GM23338 (cell line): ENCODE data around the gene TPO. TPM values are rescaled to one million over a fixed set of nuclear protein-coding genes. Genes with fewer than 3 reads are reported as not detected.

Experiments used
- ATAC-seq: fragments of 200-7000 bp; cut with Tn5 transposase; 3 replicates; pipeline ENCODE4 v1.9.1; 2020
- DNase-seq: peaks from one replicate; pipeline ENCODE4 v3.0.0-alpha.2; 2015; ENCODE audit warnings: low spot score
- H2AFZ ChIP-seq: fragments of 200-600 bp; sonication (generic); 2 replicates; pipeline ENCODE4 v1.8.0; 2016; ENCODE audit warnings: antibody characterized with exemption, mild to moderate bottlenecking, moderate library complexity
- H3F3A ChIP-seq: fragments of 200-600 bp; sonication (generic); replicated peaks from 2 replicates; pipeline ENCODE4 v1.8.0; 2017; ENCODE audit warnings: antibody characterized with exemption, mixed run types, low read depth
- H3K27ac ChIP-seq: fragments of 200-600 bp; sonication (generic); 2 replicates; pipeline ENCODE4 v1.6.1; 2016; ENCODE audit warnings: low read depth
- H3K27me3 ChIP-seq: fragments of 200-600 bp; sonication (generic); 2 replicates; pipeline ENCODE4 v1.8.0; 2016; ENCODE audit warnings: mild to moderate bottlenecking, mixed run types, moderate library complexity; ENCODE audit not compliant: insufficient read depth
- H3K36me3 ChIP-seq: fragments of 200-600 bp; sonication (generic); 2 replicates; pipeline ENCODE4 v1.8.0; 2016; ENCODE audit warnings: mild to moderate bottlenecking; ENCODE audit not compliant: insufficient read depth
- H3K4me1 ChIP-seq: fragments of 200-600 bp; sonication (generic); 2 replicates; pipeline ENCODE4 v1.8.0; 2016; ENCODE audit warnings: mild to moderate bottlenecking, moderate library complexity; ENCODE audit not compliant: insufficient read depth
- H3K4me2 ChIP-seq: fragments of 200-600 bp; sonication (generic); 2 replicates; pipeline ENCODE4 v1.7.1; 2017; ENCODE audit warnings: mixed run types
- H3K4me3 ChIP-seq: fragments of 200-600 bp; sonication (generic); 2 replicates; pipeline ENCODE4 v1.6.1; 2016; ENCODE audit warnings: mixed run types
- H3K79me2 ChIP-seq: fragments of 200-600 bp; sonication (generic); replicated peaks from 2 replicates; pipeline ENCODE4 v1.8.0; 2017; ENCODE audit warnings: mild to moderate bottlenecking; ENCODE audit not compliant: insufficient read depth
- H3K9me2 ChIP-seq: fragments of 200-600 bp; sonication (generic); 2 replicates; pipeline ENCODE4 v1.8.0; 2017; ENCODE audit not compliant: insufficient read depth
- H4K20me1 ChIP-seq: fragments of 200-600 bp; sonication (generic); replicated peaks from 2 replicates; pipeline ENCODE4 v1.8.0; 2017; ENCODE audit warnings: mild to moderate bottlenecking; ENCODE audit not compliant: insufficient read depth
- H3K27ac Mint-ChIP-seq: 2 replicates; pipeline ENCODE4 v1.8.0; 2020; ENCODE audit warnings: inconsistent platforms, mild to moderate bottlenecking, moderate library complexity, mixed read lengths
- H3K27me3 Mint-ChIP-seq: 3 replicates; pipeline ENCODE4 v1.8.0; 2022; ENCODE audit warnings: low read depth, mild to moderate bottlenecking, moderate library complexity, mixed read lengths, inconsistent platforms; ENCODE audit not compliant: insufficient read depth, poor library complexity
- H3K36me3 Mint-ChIP-seq: 3 replicates; pipeline ENCODE4 v1.8.0; 2021; ENCODE audit warnings: low read depth, mild to moderate bottlenecking, inconsistent platforms, moderate library complexity, mixed read lengths
- H3K4me1 Mint-ChIP-seq: 3 replicates; pipeline ENCODE4 v1.8.0; 2020; ENCODE audit warnings: mild to moderate bottlenecking, inconsistent platforms, mixed read lengths
- H3K4me3 Mint-ChIP-seq: 3 replicates; pipeline ENCODE4 v1.8.0; 2021; ENCODE audit warnings: moderate library complexity, mild to moderate bottlenecking, inconsistent platforms, mixed read lengths
- H3K9me3 Mint-ChIP-seq: 3 replicates; pipeline ENCODE4 v1.8.0; 2020; ENCODE audit warnings: moderate library complexity, mild to moderate bottlenecking, inconsistent platforms, mixed read lengths
- CREB1 ChIP-seq: fragments of 250-450 bp; sonication (Bioruptor Pico); IDR thresholded peaks from 2 replicates; pipeline ENCODE4 v1.5.0; 2020; ENCODE audit warnings: low read depth, mild to moderate bottlenecking, moderate library complexity
- JUNB ChIP-seq: IDR thresholded peaks from one replicate; pipeline ENCODE4 v1.6.1; 2016; ENCODE audit warnings: antibody characterized with exemption; ENCODE audit not compliant: unreplicated experiment
- NANOG ChIP-seq: IDR thresholded peaks from 2 replicates; pipeline ENCODE4 v1.6.1; 2016; ENCODE audit warnings: antibody characterized with exemption, borderline replicate concordance
- POLR2AphosphoS5 ChIP-seq: IDR thresholded peaks from 2 replicates; pipeline ENCODE4 v1.6.1; 2016; ENCODE audit warnings: antibody characterized with exemption, low read depth
- STAT1 ChIP-seq: IDR thresholded peaks from one replicate; pipeline ENCODE4 v1.6.1; 2016; ENCODE audit warnings: antibody characterized with exemption; ENCODE audit not compliant: unreplicated experiment
- ZNF114 ChIP-seq: fragments of 250-450 bp; sonication (Bioruptor Pico); IDR thresholded peaks from 2 replicates; pipeline ENCODE4 v1.5.0; 2020; ENCODE audit warnings: mild to moderate bottlenecking, moderate library complexity
- ZNF331 ChIP-seq: fragments of 250-450 bp; sonication (Bioruptor Pico); IDR thresholded peaks from 2 replicates; pipeline ENCODE4 v1.5.0; 2020; ENCODE audit warnings: low read depth, mild to moderate bottlenecking, moderate library complexity
- polyA plus RNA-seq: library from polyadenylated mRNA; unstranded; fragments of >200 nt; fragmentation: Nextera tagmentation; extraction: Ambion mirVana; gene quantifications from 2 replicates; pipeline ENCODE4 v1.2.1, GENCODE V29; 2016
- total RNA-seq: library from RNA; depleted of rRNA; stranded (reverse); fragments of >200 nt; shearing (Covaris generic); gene quantifications from 2 replicates; pipeline ENCODE4 v1.2.3, GENCODE V29; 2014
- TF ChIP-seq, protein P1 (sequence below): IDR thresholded peaks from 2 replicates; pipeline ENCODE4 v1.6.1; 2016; ENCODE audit warnings: antibody characterized with exemption
- TF ChIP-seq, protein P2 (sequence below): fragments of 250-450 bp; sonication (Bioruptor Pico); IDR thresholded peaks from 2 replicates; pipeline ENCODE4 v1.5.0; 2020; ENCODE audit warnings: mild to moderate bottlenecking, moderate library complexity
- TF ChIP-seq, protein P3 (sequence below), 2 experiments: fragments of 200-600 bp in 1 of 2; sonication (generic) in 1 of 2; conservative IDR thresholded peaks; 2 replicates each; pipeline versions ENCODE4 v1.5.1 to v1.6.1; 2016 to 2017; ENCODE audit warnings: antibody characterized with exemption in 2 of 2, low read depth in 2 of 2, mild to moderate bottlenecking in 2 of 2, moderate library complexity in 1 of 2

Gene TPO
- total and polyA plus RNA-seq, 2 experiments from 2014 or later: 0.74 TPM; not detected in 1

DNA sequence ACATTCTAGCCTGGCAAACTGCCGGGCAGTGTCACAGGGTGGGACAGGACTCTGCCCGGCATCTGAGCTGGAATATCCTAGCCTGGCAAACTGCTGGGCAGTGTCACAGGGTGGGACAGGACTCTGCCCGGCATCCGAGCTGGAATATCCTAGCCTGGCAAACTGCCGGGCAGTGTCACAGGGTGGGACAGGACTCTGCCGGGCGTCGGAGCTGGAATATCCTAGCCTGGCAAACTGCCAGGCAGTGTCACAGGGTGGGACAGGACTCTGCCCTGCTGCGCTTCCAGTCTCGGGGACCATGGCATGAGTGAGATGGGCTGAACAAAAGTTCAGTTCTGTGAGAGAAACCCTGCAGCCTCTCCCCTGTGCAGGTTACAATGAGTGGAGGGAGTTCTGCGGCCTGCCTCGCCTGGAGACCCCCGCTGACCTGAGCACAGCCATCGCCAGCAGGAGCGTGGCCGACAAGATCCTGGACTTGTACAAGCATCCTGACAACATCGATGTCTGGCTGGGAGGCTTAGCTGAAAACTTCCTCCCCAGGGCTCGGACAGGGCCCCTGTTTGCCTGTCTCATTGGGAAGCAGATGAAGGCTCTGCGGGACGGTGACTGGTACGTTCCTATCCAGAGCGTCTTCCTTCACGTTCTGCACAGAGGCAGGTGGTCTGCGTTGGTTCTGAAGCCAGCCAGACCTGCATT, 80.3 kb downstream of the TPO start (continued):
- TF ChIP-seq, protein P1, sequence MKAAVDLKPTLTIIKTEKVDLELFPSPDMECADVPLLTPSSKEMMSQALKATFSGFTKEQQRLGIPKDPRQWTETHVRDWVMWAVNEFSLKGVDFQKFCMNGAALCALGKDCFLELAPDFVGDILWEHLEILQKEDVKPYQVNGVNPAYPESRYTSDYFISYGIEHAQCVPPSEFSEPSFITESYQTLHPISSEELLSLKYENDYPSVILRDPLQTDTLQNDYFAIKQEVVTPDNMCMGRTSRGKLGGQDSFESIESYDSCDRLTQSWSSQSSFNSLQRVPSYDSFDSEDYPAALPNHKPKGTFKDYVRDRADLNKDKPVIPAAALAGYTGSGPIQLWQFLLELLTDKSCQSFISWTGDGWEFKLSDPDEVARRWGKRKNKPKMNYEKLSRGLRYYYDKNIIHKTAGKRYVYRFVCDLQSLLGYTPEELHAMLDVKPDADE: no peak

DNA sequence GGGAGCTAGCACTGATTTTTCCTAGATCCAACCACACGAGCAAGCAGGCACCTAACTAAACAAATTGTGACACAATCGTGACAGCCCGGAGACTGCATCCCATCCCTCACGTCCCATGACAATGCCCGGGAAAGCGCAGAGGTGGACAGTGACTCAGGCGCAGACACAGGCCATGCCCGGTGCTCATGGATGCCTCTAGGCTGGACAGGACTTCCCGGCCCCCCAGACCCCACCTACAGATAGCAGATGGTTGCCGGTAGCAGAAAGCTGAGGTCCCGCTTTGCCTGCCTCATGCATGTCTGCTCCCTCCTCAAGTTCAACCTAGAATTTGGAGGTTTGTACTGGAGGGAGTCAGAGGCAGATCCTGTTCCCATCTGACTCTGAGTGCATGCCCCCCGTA, 81.0 kb downstream of the TPO start:
- no peaks in the 10 kb centered on the region for H3F3A ChIP-seq
- TF ChIP-seq ZNF114: no peak
- TF ChIP-seq JUNB: no peak
- no peak for TF ChIP-seq STAT1
- H3K9me3 Mint-ChIP-seq: no peaks in the 10 kb centered on the region; the same call in 2 of the 3 replicates
- no peak overlapping the region for H3K4me3 ChIP-seq
- H3K27me3 Mint-ChIP-seq: peaks cover 4% of the 10 kb centered on the region
- H3K4me3 Mint-ChIP-seq: no peak overlapping the region
- H3K4me2 ChIP-seq: no peak overlapping the region
- H3K4me1 ChIP-seq: no peaks in the 10 kb centered on the region
- no peaks in the 10 kb centered on the region; the same call in 2 of the 3 replicates for H3K4me1 Mint-ChIP-seq
- ATAC-seq (no peak), DNase-seq (no peak)
- no peaks in the 10 kb centered on the region for H3K79me2 ChIP-seq
- H3K27ac Mint-ChIP-seq: no peak overlapping the region
- no peaks in the 10 kb centered on the region; the same call in 2 of the 3 replicates for H3K36me3 Mint-ChIP-seq
- no peaks in the 10 kb centered on the region for H3K36me3 ChIP-seq
- H2AFZ ChIP-seq: no peak overlapping the region
- H3K27ac ChIP-seq: no peak overlapping the region
- no peaks in the 10 kb centered on the region for H4K20me1 ChIP-seq
- no peaks in the 10 kb centered on the region for H3K9me2 ChIP-seq
- no peaks in the 10 kb centered on the region for H3K27me3 ChIP-seq

DNA sequence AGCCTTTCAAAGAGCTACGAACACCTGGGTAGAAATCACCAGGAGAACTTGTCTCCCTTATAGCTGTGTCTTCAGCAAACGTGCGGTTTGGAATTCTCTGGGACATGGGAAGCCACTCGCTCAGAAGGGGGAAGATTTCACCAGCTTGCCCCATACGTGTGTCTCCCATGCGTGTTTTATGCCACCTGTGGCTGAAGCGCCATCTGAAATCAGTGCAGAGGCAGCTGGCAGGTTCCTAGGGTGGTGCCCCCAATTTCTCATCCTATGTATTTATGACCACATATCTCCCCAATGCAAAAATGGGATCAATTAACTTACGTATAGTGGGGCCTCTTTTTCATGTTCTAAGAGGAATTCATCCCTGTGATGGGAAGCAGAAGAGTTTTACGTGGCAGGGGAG, 81.6 kb downstream of the TPO start:
- Histone ChIP-seq H3K4me1 (no peaks in the 10 kb centered on the region), H3K79me2 (no peaks in the 10 kb centered on the region), H3K4me3 (no peak overlapping the region), H4K20me1 (no peaks in the 10 kb centered on the region), H3K27me3 (no peaks in the 10 kb centered on the region), H3F3A (no peaks in the 10 kb centered on the region), H3K27ac (no peak overlapping the region), H3K9me2 (no peaks in the 10 kb centered on the region), H2AFZ (no peak overlapping the region), H3K4me2 (no peak overlapping the region), H3K36me3 (no peaks in the 10 kb centered on the region)
- Mint-ChIP-seq H3K36me3 (no peaks in the 10 kb centered on the region; the same call in 2 of the 3 replicates), H3K4me1 (no peaks in the 10 kb centered on the region; the same call in 2 of the 3 replicates), H3K9me3 (no peaks in the 10 kb centered on the region; the same call in 2 of the 3 replicates), H3K27ac (no peak overlapping the region), H3K4me3 (no peak overlapping the region), H3K27me3 (peaks cover 4% of the 10 kb centered on the region)
- DNase-seq (no peak), ATAC-seq (no peak)
- TF ChIP-seq, protein P2, sequence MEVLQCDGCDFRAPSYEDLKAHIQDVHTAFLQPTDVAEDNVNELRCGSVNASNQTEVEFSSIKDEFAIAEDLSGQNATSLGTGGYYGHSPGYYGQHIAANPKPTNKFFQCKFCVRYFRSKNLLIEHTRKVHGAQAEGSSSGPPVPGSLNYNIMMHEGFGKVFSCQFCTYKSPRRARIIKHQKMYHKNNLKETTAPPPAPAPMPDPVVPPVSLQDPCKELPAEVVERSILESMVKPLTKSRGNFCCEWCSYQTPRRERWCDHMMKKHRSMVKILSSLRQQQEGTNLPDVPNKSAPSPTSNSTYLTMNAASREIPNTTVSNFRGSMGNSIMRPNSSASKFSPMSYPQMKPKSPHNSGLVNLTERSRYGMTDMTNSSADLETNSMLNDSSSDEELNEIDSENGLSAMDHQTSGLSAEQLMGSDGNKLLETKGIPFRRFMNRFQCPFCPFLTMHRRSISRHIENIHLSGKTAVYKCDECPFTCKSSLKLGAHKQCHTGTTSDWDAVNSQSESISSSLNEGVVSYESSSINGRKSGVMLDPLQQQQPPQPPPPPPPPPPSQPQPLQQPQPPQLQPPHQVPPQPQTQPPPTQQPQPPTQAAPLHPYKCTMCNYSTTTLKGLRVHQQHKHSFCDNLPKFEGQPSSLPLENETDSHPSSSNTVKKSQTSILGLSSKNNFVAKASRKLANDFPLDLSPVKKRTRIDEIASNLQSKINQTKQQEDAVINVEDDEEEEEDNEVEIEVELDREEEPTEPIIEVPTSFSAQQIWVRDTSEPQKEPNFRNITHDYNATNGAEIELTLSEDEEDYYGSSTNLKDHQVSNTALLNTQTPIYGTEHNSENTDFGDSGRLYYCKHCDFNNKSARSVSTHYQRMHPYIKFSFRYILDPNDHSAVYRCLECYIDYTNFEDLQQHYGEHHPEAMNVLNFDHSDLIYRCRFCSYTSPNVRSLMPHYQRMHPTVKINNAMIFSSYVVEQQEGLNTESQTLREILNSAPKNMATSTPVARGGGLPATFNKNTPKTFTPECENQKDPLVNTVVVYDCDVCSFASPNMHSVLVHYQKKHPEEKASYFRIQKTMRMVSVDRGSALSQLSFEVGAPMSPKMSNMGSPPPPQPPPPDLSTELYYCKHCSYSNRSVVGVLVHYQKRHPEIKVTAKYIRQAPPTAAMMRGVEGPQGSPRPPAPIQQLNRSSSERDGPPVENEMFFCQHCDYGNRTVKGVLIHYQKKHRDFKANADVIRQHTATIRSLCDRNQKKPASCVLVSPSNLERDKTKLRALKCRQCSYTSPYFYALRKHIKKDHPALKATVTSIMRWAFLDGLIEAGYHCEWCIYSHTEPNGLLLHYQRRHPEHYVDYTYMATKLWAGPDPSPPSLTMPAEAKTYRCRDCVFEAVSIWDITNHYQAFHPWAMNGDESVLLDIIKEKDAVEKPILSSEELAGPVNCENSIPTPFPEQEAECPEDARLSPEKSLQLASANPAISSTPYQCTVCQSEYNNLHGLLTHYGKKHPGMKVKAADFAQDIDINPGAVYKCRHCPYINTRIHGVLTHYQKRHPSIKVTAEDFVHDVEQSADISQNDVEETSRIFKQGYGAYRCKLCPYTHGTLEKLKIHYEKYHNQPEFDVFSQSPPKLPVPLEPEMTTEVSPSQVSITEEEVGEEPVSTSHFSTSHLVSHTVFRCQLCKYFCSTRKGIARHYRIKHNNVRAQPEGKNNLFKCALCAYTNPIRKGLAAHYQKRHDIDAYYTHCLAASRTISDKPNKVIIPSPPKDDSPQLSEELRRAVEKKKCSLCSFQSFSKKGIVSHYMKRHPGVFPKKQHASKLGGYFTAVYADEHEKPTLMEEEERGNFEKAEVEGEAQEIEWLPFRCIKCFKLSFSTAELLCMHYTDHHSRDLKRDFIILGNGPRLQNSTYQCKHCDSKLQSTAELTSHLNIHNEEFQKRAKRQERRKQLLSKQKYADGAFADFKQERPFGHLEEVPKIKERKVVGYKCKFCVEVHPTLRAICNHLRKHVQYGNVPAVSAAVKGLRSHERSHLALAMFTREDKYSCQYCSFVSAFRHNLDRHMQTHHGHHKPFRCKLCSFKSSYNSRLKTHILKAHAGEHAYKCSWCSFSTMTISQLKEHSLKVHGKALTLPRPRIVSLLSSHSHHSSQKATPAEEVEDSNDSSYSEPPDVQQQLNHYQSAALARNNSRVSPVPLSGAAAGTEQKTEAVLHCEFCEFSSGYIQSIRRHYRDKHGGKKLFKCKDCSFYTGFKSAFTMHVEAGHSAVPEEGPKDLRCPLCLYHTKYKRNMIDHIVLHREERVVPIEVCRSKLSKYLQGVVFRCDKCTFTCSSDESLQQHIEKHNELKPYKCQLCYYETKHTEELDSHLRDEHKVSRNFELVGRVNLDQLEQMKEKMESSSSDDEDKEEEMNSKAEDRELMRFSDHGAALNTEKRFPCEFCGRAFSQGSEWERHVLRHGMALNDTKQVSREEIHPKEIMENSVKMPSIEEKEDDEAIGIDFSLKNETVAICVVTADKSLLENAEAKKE: no peak
- no peak for TF ChIP-seq ZNF331 (CRISPR knock-in tag)
- TF ChIP-seq CREB1: no peak
- TF ChIP-seq, protein P3, sequence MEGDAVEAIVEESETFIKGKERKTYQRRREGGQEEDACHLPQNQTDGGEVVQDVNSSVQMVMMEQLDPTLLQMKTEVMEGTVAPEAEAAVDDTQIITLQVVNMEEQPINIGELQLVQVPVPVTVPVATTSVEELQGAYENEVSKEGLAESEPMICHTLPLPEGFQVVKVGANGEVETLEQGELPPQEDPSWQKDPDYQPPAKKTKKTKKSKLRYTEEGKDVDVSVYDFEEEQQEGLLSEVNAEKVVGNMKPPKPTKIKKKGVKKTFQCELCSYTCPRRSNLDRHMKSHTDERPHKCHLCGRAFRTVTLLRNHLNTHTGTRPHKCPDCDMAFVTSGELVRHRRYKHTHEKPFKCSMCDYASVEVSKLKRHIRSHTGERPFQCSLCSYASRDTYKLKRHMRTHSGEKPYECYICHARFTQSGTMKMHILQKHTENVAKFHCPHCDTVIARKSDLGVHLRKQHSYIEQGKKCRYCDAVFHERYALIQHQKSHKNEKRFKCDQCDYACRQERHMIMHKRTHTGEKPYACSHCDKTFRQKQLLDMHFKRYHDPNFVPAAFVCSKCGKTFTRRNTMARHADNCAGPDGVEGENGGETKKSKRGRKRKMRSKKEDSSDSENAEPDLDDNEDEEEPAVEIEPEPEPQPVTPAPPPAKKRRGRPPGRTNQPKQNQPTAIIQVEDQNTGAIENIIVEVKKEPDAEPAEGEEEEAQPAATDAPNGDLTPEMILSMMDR (conservative IDR thresholded peaks at IDR 0.05; ENCODE audit: low read depth in 2 of 2): no peak
- TF ChIP-seq NANOG: no peak
- TF ChIP-seq, protein P1: no peak
- TF ChIP-seq POLR2AphosphoS5: no peak
